Glutamatergic neuron (in vitro differentiated cells): Measurements from ENCODE around the gene CTNND2. TPM values are rescaled to one million over a fixed set of nuclear protein-coding genes. Genes with fewer than 3 reads are reported as not detected.

ENCODE experiments used
- DNase-seq: peaks from one replicate; pipeline ENCODE4 v3.0.0; 2022
- H3K27ac Mint-ChIP-seq: one replicate; pipeline ENCODE4 v1.8.0; 2020; ENCODE audit warnings: mild to moderate bottlenecking, mixed read lengths, inconsistent platforms; ENCODE audit not compliant: unreplicated experiment
- H3K27me3 Mint-ChIP-seq: one replicate; pipeline ENCODE4 v1.8.0; 2020; ENCODE audit warnings: mild to moderate bottlenecking, moderate library complexity, mixed read lengths, inconsistent platforms; ENCODE audit not compliant: unreplicated experiment
- H3K36me3 Mint-ChIP-seq: one replicate; pipeline ENCODE4 v1.8.0; 2020; ENCODE audit warnings: mild to moderate bottlenecking, mixed read lengths, inconsistent platforms; ENCODE audit not compliant: unreplicated experiment
- H3K4me1 Mint-ChIP-seq: one replicate; pipeline ENCODE4 v1.8.0; 2020; ENCODE audit warnings: mild to moderate bottlenecking, low read depth, mixed read lengths, inconsistent platforms; ENCODE audit not compliant: unreplicated experiment
- H3K4me3 Mint-ChIP-seq: one replicate; pipeline ENCODE4 v1.8.0; 2020; ENCODE audit warnings: mild to moderate bottlenecking, mixed read lengths, inconsistent platforms; ENCODE audit not compliant: unreplicated experiment
- H3K9me3 Mint-ChIP-seq: one replicate; pipeline ENCODE4 v1.8.0; 2020; ENCODE audit warnings: mild to moderate bottlenecking, moderate library complexity, mixed read lengths, inconsistent platforms; ENCODE audit not compliant: unreplicated experiment
- CTCF ChIP-seq: fragments of 200-600 bp; sonication (generic); IDR thresholded peaks from one replicate; pipeline ENCODE4 v1.5.0; 2021; ENCODE audit not compliant: partially characterized antibody, unreplicated experiment
- total RNA-seq: library from RNA; stranded (reverse); fragmentation: NEBNext Ultra II Directional; extraction: Animal tissue kit (Norgen Biotek cat#: 25700); gene quantifications from one replicate; pipeline ENCODE4 v1.2.1, GENCODE V29; 2021; ENCODE audit not compliant: unreplicated experiment

Gene CTNND2
- total RNA-seq, 1 donor from 2014 or later: 134 TPM

- Mint-ChIP-seq H3K27ac (no peak overlapping the region), H3K4me3 (no peak overlapping the region), H3K36me3 (peaks cover 28% of the 10 kb centered on the region), H3K9me3 (peaks cover 9% of the 10 kb centered on the region), H3K27me3 (peaks cover 7% of the 10 kb centered on the region), H3K4me1 (peaks cover 2% of the 10 kb centered on the region)
- TF ChIP-seq CTCF: no peak
- no peak for DNase-seq
Observed at GRCh38 chr5:11234501-11234911, 669.7 kb downstream of the CTNND2 start.

- H3K27ac Mint-ChIP-seq: no peak overlapping the region
- peaks cover 2% of the 10 kb centered on the region for H3K4me1 Mint-ChIP-seq
- peaks cover 24% of the 10 kb centered on the region for H3K36me3 Mint-ChIP-seq
- peaks cover 5% of the 10 kb centered on the region for H3K27me3 Mint-ChIP-seq
- TF ChIP-seq CTCF: no peak
- no peak for DNase-seq
- no peak overlapping the region for H3K4me3 Mint-ChIP-seq
- peaks cover 5% of the 10 kb centered on the region for H3K9me3 Mint-ChIP-seq
Observed at GRCh38 chr5:11230890-11231289, 673.4 kb downstream of the CTNND2 start.

- DNase-seq: no peak
- Mint-ChIP-seq H3K4me3 (no peak overlapping the region), H3K9me3 (peaks cover 1% of the 10 kb centered on the region), H3K27me3 (peaks cover 3% of the 10 kb centered on the region), H3K36me3 (peaks cover 10% of the 10 kb centered on the region), H3K4me1 (no peaks in the 10 kb centered on the region), H3K27ac (no peak overlapping the region)
- TF ChIP-seq CTCF: no peak
Observed at GRCh38 chr5:11227064-11227463, 677.2 kb downstream of the CTNND2 start.

- TF ChIP-seq CTCF: no peak
- Mint-ChIP-seq H3K9me3 (peaks cover 2% of the 10 kb centered on the region), H3K4me1 (no peaks in the 10 kb centered on the region), H3K27ac (no peak overlapping the region), H3K4me3 (no peak overlapping the region), H3K27me3 (no peaks in the 10 kb centered on the region), H3K36me3 (peaks cover under 1% of the 10 kb centered on the region)
- no peak for DNase-seq
Observed at GRCh38 chr5:11224436-11225187, 679.6 kb downstream of the CTNND2 start.

- Mint-ChIP-seq H3K4me3 (no peak overlapping the region), H3K36me3 (peaks cover 5% of the 10 kb centered on the region), H3K9me3 (peaks cover 2% of the 10 kb centered on the region), H3K27ac (no peak overlapping the region), H3K4me1 (no peaks in the 10 kb centered on the region), H3K27me3 (no peaks in the 10 kb centered on the region)
- DNase-seq: no peak
- TF ChIP-seq CTCF: no peak
Observed at GRCh38 chr5:11222169-11222568, 682.1 kb downstream of the CTNND2 start.
